GM18867 (cell line): ENCODE data around the gene UACA.
"Not testable (repeated sequence)": the region's sequence is repeated elsewhere in the genome, so short reads cannot be mapped to it uniquely, and the experiment has no call there.

Experiments used
- ATAC-seq: cut with Tn5 transposase; IDR thresholded peaks from one replicate; pipeline ENCODE4 v1.9.1; 2021; ENCODE audit warnings: mild to moderate bottlenecking, moderate library complexity; ENCODE audit not compliant: unreplicated experiment

UACA gene

DNA sequence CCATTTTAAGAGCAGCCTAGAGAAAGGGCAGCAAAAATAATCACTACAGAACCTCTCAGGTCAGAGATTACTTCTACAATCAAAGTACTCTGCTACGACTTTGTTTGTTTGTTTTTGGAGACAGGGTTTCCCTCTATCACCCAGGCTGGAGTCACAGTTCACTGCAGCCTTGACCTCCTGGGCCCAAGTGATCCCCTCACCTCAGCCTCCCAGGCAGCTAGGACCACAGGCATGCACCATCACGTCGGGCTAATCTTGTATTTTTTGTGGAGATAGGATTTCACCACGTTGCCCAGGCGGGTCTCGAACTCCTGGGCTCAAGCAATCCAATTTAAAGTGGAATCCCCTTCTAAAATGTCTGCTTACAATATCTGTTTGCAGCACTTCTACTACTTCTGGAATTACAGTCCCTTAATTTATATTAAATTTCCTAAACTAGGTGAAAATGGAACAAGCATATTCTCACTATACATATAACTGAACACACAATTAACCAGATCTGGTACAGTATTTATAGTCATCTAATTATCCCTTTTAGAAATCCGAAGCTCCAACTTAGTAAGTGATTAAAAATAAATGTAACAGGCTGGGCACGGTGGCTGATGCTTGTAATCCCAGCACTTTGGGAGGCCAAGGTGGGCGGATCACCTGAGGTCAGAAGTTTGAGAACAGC lies 4.4 kb downstream of the UACA start:
- no peak for ATAC-seq

DNA sequence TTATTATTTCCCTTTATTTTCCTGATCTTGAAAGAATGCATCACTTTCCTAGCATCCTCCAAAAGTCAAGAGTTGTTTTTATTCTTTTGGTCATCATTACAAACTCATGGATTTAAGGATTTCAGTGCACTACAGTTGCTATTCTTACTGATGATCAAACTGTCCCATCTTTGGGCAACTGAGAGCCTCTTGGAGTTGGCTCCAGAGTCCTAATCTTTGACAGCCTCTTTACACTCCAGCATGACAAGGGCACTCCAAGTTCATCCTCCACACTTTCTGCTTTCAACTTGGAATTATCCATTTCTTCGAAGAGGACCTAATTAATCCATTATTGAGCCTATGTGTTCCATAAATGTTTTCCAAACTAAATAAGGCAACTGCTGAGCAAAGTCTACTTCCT lies 5.7 kb downstream of the UACA start:
- ATAC-seq: no peak

DNA sequence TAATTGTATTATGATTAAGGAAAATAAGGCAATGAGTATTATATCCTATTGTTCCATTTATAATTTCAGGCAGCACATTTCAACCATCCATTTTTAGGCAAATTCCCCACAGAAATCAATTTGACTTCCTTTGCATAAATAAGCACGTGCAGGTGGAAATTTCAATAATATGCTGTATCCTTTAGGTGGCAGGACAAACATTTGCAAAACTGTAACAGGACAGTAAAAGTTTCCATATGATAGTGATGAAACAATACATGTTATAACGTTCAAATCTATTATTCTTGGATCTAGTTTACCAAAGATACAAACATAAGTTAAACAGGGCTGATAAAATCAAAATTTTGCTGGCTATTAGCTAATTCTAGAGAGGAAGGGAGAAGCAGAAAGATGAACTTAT lies 8.5 kb downstream of the UACA start:
- ATAC-seq: no peak

DNA sequence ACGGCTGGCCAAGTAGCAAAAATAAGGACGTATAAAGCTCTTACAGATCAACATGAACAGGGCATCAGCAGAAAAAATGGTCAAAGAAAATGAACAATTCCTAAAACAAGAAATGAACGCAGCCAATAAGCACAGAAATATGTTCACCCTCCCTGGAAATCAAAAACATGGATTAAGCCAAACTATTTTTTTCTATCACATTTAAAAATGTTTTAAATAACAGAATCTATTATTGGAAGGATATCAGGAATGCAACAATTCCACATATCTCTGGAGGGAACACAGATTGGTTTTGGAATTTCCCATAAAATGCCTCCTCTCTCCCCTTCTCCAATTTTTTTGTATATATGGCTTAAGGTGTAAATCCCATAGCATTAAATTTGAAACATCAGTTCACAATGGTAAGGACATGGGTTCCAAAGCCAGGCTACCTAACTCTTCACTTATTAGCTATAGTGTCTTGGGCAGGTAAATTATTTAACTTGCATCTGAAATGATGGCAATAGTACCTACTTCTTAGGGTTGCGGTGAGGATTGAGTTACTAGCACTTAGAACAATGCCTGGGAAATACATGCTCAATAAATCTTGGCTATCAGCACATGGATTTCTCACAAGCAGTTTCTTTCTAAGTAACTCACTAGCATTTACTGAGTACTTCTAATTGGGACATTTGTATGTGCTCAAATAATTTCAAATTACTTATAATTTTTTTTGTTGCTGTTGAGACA lies 10.1 kb downstream of the UACA start:
- no peak for ATAC-seq

DNA sequence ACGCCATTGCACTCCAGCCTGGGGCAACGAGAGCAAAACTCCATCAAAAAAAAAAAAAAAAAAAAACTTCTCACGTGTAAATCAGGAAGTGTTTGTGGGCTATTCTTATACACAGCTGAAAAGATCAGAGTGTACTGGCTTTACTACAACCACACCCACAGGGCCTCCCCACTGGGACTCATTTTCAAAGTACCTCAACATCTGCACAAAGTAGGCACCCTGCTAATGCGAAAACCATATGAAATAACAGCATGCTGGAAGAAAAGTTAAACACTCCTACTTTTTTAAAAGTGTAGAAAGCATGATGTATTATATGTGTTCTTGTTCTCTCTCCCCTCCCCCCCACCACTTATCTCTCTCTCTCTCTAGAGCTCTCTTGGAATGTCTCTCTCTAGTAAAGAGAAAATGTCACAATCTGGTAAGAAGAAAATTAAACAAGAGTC lies 11.1 kb downstream of the UACA start:
- no peak for ATAC-seq

DNA sequence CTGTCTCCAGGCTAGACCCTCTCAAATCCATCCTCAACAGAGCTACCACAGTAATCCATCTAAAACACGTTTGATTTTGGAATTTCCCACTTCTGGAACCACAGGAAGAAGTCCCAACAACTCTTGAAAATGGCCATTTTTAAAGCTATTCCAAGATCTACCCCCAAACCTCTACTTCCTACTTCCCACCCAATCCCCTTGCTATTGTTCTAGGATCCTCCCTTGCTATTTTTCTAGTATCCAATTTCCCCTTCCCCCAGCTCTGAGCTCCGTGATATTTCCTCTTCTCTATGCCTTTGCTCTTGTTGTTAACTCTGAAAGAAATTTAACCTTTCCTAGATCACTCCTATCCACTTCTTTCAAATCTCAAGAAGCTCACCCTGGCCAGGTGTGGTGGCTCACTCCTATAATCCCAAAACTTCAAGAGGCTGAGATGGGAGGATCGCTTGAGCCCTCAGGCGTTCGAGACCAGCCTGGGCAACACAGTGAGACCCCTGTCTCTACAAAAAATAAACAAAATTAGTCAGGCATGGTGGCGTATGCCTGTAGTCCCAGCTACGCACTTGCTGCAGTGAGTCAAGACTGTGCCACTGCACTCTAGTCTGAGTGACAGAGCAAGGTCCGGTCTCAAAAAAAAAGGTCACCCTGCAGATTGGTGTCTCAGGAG lies 13.0 kb downstream of the UACA start:
- ATAC-seq: no peak

DNA sequence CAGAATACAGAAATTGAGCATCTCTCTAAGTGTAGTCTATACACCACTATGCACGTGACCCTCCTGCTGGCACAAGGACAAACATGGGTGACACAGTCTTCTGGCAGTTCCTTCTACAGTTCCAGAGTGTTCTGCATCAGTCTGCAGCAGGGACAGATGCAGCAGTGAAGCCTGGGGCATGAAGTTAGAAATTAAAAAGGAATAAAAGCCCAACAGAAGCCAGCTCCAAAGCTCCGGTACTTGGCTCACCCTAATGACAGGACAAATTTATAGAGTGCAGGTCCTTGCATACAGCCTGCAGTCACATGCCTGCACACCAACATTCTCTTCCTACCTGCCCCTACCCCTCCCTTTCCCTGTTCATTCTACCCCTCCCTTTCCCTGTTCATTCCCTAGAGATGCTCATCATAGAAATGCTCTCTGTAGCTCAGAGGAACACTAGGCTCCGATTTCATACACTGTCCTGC lies 15.0 kb downstream of the UACA start:
- ATAC-seq: no peak

DNA sequence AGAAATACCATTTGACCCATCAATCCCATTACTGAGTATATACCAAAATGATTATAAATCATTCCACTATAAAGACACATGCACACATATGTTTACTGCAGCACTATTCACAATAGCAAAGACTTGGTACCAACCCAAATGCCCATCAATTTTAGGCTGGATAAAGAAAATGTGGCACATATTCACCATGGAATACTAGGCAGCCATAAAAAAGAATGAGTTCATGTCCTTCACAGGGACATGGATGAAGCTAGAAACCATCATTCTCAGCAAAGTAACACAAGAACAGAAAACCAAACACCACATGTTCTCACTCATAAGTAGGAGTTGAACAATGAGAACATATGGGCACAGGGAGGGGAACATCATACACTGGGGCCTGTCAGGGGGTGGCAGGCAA lies 16.8 kb downstream of the UACA start:
- ATAC-seq: not testable (repeated sequence)

DNA sequence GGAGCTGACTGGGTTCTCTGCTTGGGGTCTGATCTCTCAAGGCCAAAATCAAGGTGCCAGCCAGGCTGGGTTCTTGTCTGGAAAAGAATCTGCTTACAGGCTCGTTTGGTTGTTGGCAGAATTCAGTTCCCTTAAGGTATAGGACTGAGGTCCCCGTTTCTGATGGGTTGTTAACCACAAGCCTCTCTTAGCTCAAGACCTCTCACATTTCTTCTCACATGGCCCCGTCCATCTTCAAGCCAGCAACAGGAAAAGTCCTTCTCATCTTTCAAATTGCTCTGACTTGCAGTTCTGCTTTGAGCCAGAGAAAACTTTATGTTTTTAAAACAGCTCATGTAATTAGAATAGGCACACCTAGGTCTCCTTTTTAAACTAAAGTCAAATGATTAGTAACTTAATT lies 20.4 kb downstream of the UACA start:
- no peak for ATAC-seq

DNA sequence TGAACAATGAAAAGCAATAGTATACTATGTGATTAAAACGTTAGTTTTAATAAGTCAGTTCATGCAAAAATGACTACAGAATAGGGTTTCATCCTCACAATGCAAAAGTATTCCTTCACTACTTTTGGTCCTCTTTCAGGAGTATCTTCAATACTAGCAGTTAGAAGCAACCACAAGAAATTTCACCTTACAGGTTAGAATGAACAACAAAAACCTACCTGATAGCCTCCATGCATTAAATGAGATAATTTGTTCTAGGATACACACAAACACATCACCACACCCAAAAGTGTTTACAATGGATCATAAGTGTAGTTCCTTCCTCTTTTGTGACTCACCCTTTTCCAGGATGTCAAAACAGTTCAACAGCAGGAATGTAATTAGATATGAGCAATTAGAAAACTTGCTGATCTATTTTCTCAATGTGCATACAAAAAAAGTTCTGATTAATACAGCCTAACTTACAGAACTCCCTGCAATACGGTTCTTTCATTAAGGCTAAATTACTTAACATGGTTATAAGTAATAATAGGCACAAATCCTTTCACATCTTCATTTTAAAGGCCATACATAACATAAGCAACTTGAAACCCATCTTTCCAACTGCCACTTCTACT lies 21.6 kb downstream of the UACA start:
- no peak for ATAC-seq

DNA sequence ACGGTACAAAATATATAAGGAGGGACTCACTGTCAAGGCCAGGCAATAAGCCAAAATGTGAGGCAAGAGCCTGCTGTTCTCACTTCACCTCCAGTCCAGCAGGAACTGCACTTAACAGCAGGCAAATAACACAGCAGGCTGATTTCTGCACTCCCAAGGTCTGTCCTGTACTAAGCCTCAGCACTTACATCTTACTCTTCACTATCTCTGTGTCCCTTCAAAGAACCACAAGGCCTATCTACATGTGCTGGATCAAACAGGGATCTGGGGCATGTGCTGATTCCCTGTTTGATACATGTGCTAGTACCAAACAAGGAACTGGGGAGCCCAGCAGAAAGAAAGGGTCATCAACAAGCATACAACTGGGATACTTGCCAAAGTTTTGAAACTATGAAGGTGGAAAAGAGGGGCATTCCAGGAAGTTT lies 22.2 kb downstream of the UACA start:
- no peak for ATAC-seq

DNA sequence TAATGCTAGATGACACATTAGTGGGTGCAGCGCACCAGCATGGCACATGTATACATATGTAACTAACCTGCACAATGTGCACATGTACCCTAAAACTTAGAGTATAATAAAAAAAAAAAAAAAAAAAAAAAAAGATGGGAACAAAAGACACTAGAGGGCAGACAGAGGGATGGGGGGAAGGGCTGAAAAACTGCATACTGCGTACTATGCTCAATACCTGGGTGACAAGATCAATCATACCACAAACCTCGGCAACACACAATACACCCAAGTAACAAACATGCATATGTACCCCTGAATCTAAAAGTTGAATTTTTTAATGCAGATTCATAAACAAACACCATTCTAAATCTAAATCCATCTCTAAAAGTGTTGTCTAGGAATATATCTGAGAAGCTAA lies 28.3 kb downstream of the UACA start:
- not testable (repeated sequence) for ATAC-seq

DNA sequence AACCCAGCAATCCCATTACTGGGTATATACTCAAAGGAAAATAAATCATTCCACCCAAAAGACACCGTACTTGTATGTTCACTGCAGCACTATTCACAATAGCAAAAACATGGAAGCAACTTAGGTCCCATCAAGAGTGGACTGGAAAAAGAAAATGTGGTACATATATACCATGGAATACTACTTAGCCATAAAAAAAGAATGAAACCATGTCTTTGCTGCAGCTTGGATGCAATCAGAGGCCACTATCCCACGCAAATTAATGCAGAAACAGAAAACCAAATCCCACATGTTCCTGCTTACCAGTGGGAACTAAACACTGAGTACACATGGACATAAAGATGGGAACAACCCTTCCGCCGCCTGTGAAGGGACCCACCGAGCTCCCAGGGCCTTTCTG lies 34.2 kb downstream of the UACA start:
- no peak for ATAC-seq

DNA sequence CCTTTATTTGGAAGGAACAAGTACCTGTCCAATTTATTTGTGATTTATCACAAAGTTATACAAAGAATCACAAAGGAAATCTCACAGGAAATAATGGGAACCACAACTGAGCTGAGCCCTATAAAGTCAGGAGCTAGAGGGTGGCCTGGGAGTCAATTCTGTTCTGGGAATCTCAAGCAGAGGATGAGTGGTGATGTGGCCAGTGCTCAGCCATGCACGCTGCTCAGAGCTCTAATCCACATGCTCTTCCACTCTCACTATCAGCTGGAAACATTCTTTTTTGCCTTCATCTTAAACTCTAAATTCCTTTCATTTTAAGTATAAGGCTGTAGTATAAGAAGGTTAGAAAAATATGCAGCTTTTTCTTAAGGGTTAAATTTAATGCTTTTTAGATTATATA lies 36.6 kb downstream of the UACA start:
- no peak for ATAC-seq

DNA sequence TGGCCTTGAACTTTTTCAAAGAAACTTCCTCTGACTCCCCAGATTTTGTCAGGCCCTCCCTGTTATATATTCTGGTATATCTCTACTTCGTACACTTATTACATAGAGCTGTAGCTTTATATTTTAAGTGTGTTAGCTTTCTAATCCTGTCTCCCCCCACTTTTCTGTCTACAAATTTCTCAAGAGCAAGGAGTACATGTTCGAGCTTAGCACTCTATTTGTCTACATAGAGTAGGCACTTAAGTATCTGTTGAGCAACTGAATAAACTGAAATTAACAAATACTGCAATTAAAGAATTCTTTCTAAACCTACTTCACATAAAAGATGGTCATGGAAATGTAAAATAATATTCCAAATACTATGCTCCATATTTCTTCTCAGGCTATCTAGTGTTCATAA lies 39.4 kb downstream of the UACA start:
- ATAC-seq: no peak

DNA sequence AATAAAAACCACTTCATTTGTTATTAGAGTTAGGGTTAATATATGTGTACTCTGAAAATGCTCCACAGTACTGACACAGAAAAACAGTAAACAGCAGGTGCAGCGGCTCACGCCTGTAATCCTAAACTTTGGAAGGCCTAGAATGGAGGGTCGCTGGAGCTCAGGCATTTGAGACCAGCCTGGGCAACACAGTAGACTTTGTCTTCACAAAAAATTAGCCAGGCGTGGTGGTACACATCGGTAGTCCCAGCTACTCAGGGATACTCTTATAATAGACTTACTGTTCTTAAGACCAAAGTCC lies 40.3 kb downstream of the UACA start:
- no peak for ATAC-seq

DNA sequence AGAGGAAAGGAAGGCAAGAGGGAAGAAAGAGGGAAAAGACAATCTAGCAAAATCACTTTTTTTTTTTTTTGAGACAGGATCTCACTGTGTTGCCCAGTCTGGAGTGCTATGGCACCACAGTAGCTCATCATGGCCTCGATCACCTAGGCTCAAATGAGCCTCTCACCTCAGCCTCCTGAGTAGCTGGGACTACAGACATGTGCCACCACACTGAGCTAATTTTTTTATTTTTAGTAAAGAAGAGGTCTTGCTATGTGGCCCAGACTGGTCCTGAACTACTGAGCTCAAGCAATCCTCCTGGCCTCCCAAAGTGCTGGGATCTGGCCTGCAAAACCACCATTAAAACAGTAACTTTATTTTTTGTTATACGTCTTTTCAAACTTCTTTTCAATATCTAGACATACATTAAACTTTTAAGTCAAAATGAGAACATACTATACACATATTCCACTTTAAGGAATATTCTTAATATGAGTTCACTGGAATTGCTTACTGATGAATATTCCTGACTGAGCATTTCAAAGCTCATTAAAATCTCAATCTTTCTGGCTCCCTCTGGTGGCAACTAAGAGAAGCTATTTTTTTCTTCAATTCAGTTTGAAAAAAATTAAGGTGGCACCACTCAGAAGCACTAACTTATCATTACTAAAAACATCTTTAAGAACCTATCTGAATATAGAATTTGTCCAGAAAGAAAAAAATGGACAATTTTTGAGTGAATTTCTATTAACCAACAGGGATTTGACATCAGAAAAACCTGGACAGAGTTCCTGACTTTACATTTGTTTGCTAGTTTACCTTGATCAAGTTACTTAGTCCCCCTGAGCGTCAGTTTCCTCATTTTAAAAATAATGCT lies 40.9 kb downstream of the UACA start:
- ATAC-seq: no peak

DNA sequence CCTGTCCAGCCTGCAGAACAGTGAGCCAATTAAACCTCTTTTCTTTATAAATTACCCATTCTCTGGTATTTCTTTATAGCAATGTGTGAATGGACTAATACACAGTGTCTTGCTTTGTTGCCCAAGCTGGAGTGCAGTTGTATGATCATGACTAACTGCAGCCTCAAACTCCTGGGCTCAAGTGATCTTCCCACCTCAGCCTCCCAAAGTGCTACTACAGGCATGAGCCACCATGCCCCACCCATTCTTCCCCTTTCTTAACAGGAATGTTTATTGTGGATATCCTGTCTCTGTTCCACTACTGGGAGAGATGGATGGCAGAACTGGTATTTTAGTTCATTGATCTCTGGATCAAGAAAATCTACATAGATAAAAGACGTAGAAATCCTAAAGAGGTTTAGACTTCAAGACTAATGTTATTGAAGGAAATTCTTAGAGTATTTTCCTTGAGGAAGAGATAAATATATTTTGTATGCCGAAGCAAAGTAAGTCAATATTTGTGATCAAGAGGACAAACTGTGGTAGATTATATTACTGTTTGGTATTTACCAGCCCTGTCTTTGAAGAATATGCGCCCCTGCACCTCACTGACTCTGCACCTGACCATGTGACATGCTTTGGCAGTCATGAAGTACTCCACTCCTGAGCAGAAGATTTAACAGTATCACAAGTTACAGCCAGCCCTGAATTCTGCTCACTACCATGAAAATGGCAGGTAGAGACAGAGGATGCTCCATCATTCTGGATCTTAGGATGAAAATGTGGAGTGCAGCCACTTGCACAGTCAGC lies 42.9 kb downstream of the UACA start:
- no peak for ATAC-seq

DNA sequence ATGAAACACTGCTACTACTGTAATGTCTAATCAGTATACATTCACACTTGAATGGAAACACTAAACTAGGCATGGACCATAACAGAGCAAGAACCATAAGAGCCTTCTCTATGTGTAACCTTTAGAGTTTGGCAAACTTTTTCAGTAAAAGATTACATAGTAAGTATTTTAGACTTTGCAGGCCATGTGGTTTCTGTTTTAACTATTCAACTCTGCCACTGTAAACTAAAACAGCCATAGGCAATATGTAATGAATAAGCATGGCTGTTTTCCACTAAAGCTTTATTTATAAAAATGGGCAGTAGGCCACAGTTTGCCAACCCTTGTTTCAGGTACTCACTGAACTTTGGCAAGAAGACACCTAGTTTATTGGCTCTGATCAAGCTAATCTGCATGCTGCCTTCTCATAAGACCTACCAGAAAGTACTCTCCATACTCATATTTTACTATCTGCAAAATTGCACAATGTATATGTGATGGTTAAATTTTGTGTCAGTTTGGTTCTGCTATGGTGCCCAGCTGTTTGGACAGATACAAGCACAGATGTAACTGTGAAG lies 46.0 kb downstream of the UACA start:
- ATAC-seq: no peak
